ENCODE results near the gene ZNF438.

GRCh38 chr10:31004611-31005193, 27.0 kb downstream of the ZNF438 start:
- TF ChIP-seq ASH2L (IDR thresholded peaks at IDR 0.05; ENCODE audit: borderline replicate concordance, low read depth), result no peak
- no peak for TF ChIP-seq ESRRA (IDR thresholded peaks at IDR 0.05; ENCODE audit: low read length)
- no peak for TF ChIP-seq CTCF (IDR thresholded peaks at IDR 0.05 in 2 of 3, conservative IDR thresholded peaks at IDR 0.05 in 1 of 3; ENCODE audit: control insufficient read depth in 2 of 3, extremely low read depth in 1 of 3, insufficient read depth in 1 of 3, low read depth in 3 of 3, low read length in 3 of 3)
- no peak for TF ChIP-seq RAD21 (IDR thresholded peaks at IDR 0.05; ENCODE audit: insufficient read depth, low read depth, low read length)
- no peak for TF ChIP-seq POLR2A (IDR thresholded peaks at IDR 0.05; ENCODE audit: low read depth, low read length)
- TF ChIP-seq TBL1XR1 (IDR thresholded peaks at IDR 0.05; ENCODE audit: low read depth, low read length), result no peak
- no peak for TF ChIP-seq NR2C2 (IDR thresholded peaks at IDR 0.05; ENCODE audit: borderline replicate concordance, control insufficient read depth, insufficient read length, low read depth)
- peak in 1 of 2 experiments; percentile 72; a peak in 1 of 4 replicates for TF ChIP-seq EP300 (IDR thresholded peaks at IDR 0.05; ENCODE audit: borderline replicate concordance in 1 of 2, control insufficient read depth in 1 of 2, low read depth in 2 of 2, low read length in 2 of 2)
- TF ChIP-seq HCFC1 (IDR thresholded peaks at IDR 0.05; ENCODE audit: low read length), result no peak
- no peak for TF ChIP-seq MXI1 (IDR thresholded peaks at IDR 0.05; ENCODE audit: low read depth, low read length)
- no peak for TF ChIP-seq LARP7 (IDR thresholded peaks at IDR 0.05)
